ENCODE measurements around the gene P3H4. TPM values are rescaled to one million over a fixed set of nuclear protein-coding genes. Genes with fewer than 3 reads are reported as not detected.
"Not testable (repeated sequence)": the region's sequence is repeated elsewhere in the genome, so short reads cannot be mapped to it uniquely, and the experiment has no call there.

Gene P3H4
- total RNA-seq (10 to 100 TPM; 14.4 to 19.6 TPM), polyA plus RNA-seq (10 to 100 TPM; 10.5 to 15.1 TPM)
- long read RNA-seq, donor 1, transcript P3H4-202 (8 exons, 2,601 nt), result major isoform, 74 of 99 reads
- long read RNA-seq, donor 1, partial matches to known transcripts, result 6 of 99 reads
- long read RNA-seq, donor 1, other reads (novel, unspliced or antisense), result 18 of 99 reads
- long read RNA-seq, donor 2, transcript P3H4-202 (8 exons, 2,601 nt), result major isoform, 11 of 28 reads
- long read RNA-seq, donor 2, partial matches to known transcripts, result 10 of 28 reads
- long read RNA-seq, donor 2, other reads (novel, unspliced or antisense), result 7 of 28 reads

- Histone ChIP-seq H3K27me3 (ENCODE audit: control insufficient read depth in 1 of 2, insufficient read depth in 2 of 2, low read length in 1 of 2) (no peaks in the 10 kb centered on the region), H3K4me3 (ENCODE audit: low read length in 2 of 2) (peak within 1 kb of the TSS; percentile 64 to 77), H3K36me3 (ENCODE audit: control insufficient read depth in 1 of 2, insufficient read depth in 2 of 2, low read length in 1 of 2) (peaks cover 0 to 2% of the 10 kb centered on the region in 2 donors), H3K9me3 (ENCODE audit: control insufficient read depth, low read length) (no peaks in the 10 kb centered on the region), H3K27ac (ENCODE audit: low read depth in 1 of 2, low read length in 2 of 2) (peak within 1 kb of the TSS in 1 of 2 donors; percentile 56), H3K4me1 (ENCODE audit: control insufficient read depth in 1 of 2, insufficient read depth in 2 of 2, low read length in 2 of 2) (no peaks in the 10 kb centered on the region)
- ATAC-seq (ENCODE audit: low FRiP score), result peak; percentile 90
- DNase-seq, result peak; percentile 82 to 93
- intact Hi-C loops (cut with DNase I), result no loop called here
- WGBS, 2 donors, result 0 to 1% methylated on average over 73 to 96 of the region's 96 CpGs
Measured at GRCh38 chr17:41811549-41812380, at the start of gene P3H4. Gene P3H4, minus strand, starts transcription at chr17:41811949. Its CDS starts 34 bp downstream, at chr17:41811915.

GRCh38 chr17:41860254-41860931 is 48.6 kb upstream of the P3H4 start:
- intact Hi-C loops (cut with DNase I), result no loop called here
- 75 to 76% methylated on average over 3 of the region's 3 CpGs for WGBS, 2 donors
- no peak for DNase-seq
- H3K4me3 ChIP-seq (ENCODE audit: low read length in 2 of 2), result no peak overlapping the region
- no peak for ATAC-seq (ENCODE audit: low FRiP score)
- H3K27ac ChIP-seq (ENCODE audit: low read depth in 1 of 2, low read length in 2 of 2), result no peak overlapping the region
- H3K36me3 ChIP-seq (ENCODE audit: control insufficient read depth in 1 of 2, insufficient read depth in 2 of 2, low read length in 1 of 2), result no peaks in the 10 kb centered on the region
- no peaks in the 10 kb centered on the region for H3K27me3 ChIP-seq (ENCODE audit: control insufficient read depth in 1 of 2, insufficient read depth in 2 of 2, low read length in 1 of 2)
- no peaks in the 10 kb centered on the region for H3K9me3 ChIP-seq (ENCODE audit: control insufficient read depth, low read length)
- peaks cover 0 to 4% of the 10 kb centered on the region in 2 donors for H3K4me1 ChIP-seq (ENCODE audit: control insufficient read depth in 1 of 2, insufficient read depth in 2 of 2, low read length in 2 of 2)

GRCh38 chr17:41851382-41851781 is 39.6 kb upstream of the P3H4 start:
- DNase-seq; intact Hi-C loops (cut with DNase I): not testable (repeated sequence)
- WGBS, 2 donors, result 96 to 98% methylated on average over 14 of the region's 14 CpGs

GRCh38 chr17:41849251-41849990 is 37.7 kb upstream of the P3H4 start:
- Histone ChIP-seq H3K4me3 (ENCODE audit: low read length in 2 of 2) (no peak overlapping the region), H3K4me1 (ENCODE audit: control insufficient read depth in 1 of 2, insufficient read depth in 2 of 2, low read length in 2 of 2) (no peaks in the 10 kb centered on the region), H3K36me3 (ENCODE audit: control insufficient read depth in 1 of 2, insufficient read depth in 2 of 2, low read length in 1 of 2) (peaks cover 3 to 6% of the 10 kb centered on the region in 2 donors), H3K9me3 (ENCODE audit: control insufficient read depth, low read length) (no peaks in the 10 kb centered on the region), H3K27ac (ENCODE audit: low read depth in 1 of 2, low read length in 2 of 2) (no peak overlapping the region), H3K27me3 (ENCODE audit: control insufficient read depth in 1 of 2, insufficient read depth in 2 of 2, low read length in 1 of 2) (no peaks in the 10 kb centered on the region)
- no peak for ATAC-seq (ENCODE audit: low FRiP score)
- WGBS, 2 donors, result 19 to 27% methylated on average over 4 of the region's 4 CpGs
- intact Hi-C loops (cut with DNase I), result no loop called here
- no peak for DNase-seq

More at GRCh38 chr17:41851382-41851781, 39.6 kb upstream of the P3H4 start:
- not testable (repeated sequence) for H3K27me3 ChIP-seq (ENCODE audit: control insufficient read depth in 1 of 2, insufficient read depth in 2 of 2, low read length in 1 of 2); H3K36me3 ChIP-seq (ENCODE audit: control insufficient read depth in 1 of 2, insufficient read depth in 2 of 2, low read length in 1 of 2); H3K4me1 ChIP-seq (ENCODE audit: control insufficient read depth in 1 of 2, insufficient read depth in 2 of 2, low read length in 2 of 2); H3K27ac ChIP-seq (ENCODE audit: low read depth in 1 of 2, low read length in 2 of 2); ATAC-seq (ENCODE audit: low FRiP score); H3K9me3 ChIP-seq (ENCODE audit: control insufficient read depth, low read length); H3K4me3 ChIP-seq (ENCODE audit: low read length in 2 of 2)

GRCh38 chr17:41848788-41849187 is 37.0 kb upstream of the P3H4 start:
- H3K9me3 ChIP-seq (ENCODE audit: control insufficient read depth, low read length), result no peaks in the 10 kb centered on the region
- H3K36me3 ChIP-seq (ENCODE audit: control insufficient read depth in 1 of 2, insufficient read depth in 2 of 2, low read length in 1 of 2), result peaks cover under 1 to 3% of the 10 kb centered on the region in 2 donors
- WGBS, 2 donors, result 24 to 25% methylated on average over 4 of the region's 4 CpGs
- no peaks in the 10 kb centered on the region for H3K27me3 ChIP-seq (ENCODE audit: control insufficient read depth in 1 of 2, insufficient read depth in 2 of 2, low read length in 1 of 2)
- DNase-seq, result no peak
- ATAC-seq (ENCODE audit: low FRiP score), result no peak
- no peaks in the 10 kb centered on the region for H3K4me1 ChIP-seq (ENCODE audit: control insufficient read depth in 1 of 2, insufficient read depth in 2 of 2, low read length in 2 of 2)
- no peak overlapping the region for H3K4me3 ChIP-seq (ENCODE audit: low read length in 2 of 2)
- H3K27ac ChIP-seq (ENCODE audit: low read depth in 1 of 2, low read length in 2 of 2), result no peak overlapping the region
- intact Hi-C loops (cut with DNase I), result no loop called here

GRCh38 chr17:41844971-41845370 is 33.2 kb upstream of the P3H4 start:
- Histone ChIP-seq H3K36me3 (ENCODE audit: control insufficient read depth in 1 of 2, insufficient read depth in 2 of 2, low read length in 1 of 2) (no peaks in the 10 kb centered on the region), H3K4me3 (ENCODE audit: low read length in 2 of 2) (no peak overlapping the region), H3K4me1 (ENCODE audit: control insufficient read depth in 1 of 2, insufficient read depth in 2 of 2, low read length in 2 of 2) (no peaks in the 10 kb centered on the region), H3K27ac (ENCODE audit: low read depth in 1 of 2, low read length in 2 of 2) (no peak overlapping the region), H3K27me3 (ENCODE audit: control insufficient read depth in 1 of 2, insufficient read depth in 2 of 2, low read length in 1 of 2) (no peaks in the 10 kb centered on the region), H3K9me3 (ENCODE audit: control insufficient read depth, low read length) (no peaks in the 10 kb centered on the region)
- 92 to 94% methylated on average over 6 of the region's 6 CpGs for WGBS, 2 donors
- ATAC-seq (ENCODE audit: low FRiP score) (no peak), DNase-seq (no peak)
- intact Hi-C loops (cut with DNase I), result no loop called here

GRCh38 chr17:41840781-41841180 is 29.0 kb upstream of the P3H4 start:
- H3K36me3 ChIP-seq (ENCODE audit: control insufficient read depth in 1 of 2, insufficient read depth in 2 of 2, low read length in 1 of 2); DNase-seq; H3K4me1 ChIP-seq (ENCODE audit: control insufficient read depth in 1 of 2, insufficient read depth in 2 of 2, low read length in 2 of 2); H3K27me3 ChIP-seq (ENCODE audit: control insufficient read depth in 1 of 2, insufficient read depth in 2 of 2, low read length in 1 of 2); ATAC-seq (ENCODE audit: low FRiP score); H3K9me3 ChIP-seq (ENCODE audit: control insufficient read depth, low read length); H3K4me3 ChIP-seq (ENCODE audit: low read length in 2 of 2); intact Hi-C loops (cut with DNase I); H3K27ac ChIP-seq (ENCODE audit: low read depth in 1 of 2, low read length in 2 of 2): not testable (repeated sequence)
- 95 to 98% methylated on average over 6 of the region's 6 CpGs for WGBS, 2 donors

- H3K4me3 ChIP-seq (ENCODE audit: low read length in 2 of 2); H3K27me3 ChIP-seq (ENCODE audit: control insufficient read depth in 1 of 2, insufficient read depth in 2 of 2, low read length in 1 of 2); H3K27ac ChIP-seq (ENCODE audit: low read depth in 1 of 2, low read length in 2 of 2); intact Hi-C loops (cut with DNase I); ATAC-seq (ENCODE audit: low FRiP score); DNase-seq; H3K36me3 ChIP-seq (ENCODE audit: control insufficient read depth in 1 of 2, insufficient read depth in 2 of 2, low read length in 1 of 2); H3K4me1 ChIP-seq (ENCODE audit: control insufficient read depth in 1 of 2, insufficient read depth in 2 of 2, low read length in 2 of 2); H3K9me3 ChIP-seq (ENCODE audit: control insufficient read depth, low read length): not testable (repeated sequence)
- WGBS, 2 donors, result 91 to 96% methylated on average over 2 of the region's 2 CpGs
Measured at GRCh38 chr17:41839448-41839847, 27.7 kb upstream of the P3H4 start.

All from aorta (tissue), 5 donors.